ENCODE results near the gene BCL2.

The BCL2 gene

DNA sequence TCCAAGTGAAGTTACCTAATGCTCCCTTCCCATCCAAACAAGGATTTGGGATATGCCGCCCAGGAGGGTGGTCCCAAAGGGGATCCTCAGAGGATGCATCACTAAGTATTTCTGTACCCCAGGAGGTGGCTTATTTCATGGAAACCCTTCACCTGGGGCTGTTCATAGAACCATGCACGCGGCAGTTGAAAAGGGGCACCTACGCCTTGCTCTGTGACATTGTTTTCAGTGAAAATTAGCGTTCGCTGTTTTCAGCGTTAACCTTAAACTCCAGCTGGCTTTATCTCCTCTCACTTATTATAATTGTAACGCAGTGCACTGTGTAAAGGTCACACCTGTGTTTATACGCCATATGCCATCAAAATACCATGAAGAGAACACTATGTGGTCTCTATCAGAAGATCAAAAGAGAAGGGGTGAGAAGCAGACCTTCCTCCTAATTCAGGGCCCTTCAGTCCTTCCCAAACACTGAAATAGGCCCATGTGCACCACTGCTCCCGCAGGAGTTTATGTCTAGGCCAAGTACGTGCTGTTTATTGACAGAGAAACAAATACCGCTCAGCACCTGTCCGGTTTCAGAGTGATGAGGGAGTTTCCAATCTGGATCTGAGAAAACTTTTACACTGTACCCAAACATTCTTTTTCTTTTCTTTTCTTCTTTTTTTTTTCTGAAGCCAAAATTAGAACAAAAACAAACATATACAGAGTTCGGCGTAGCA, 162.1 kb downstream of the BCL2 start:
- no peak for DNase-seq (ENCODE audit: low read depth in 2 of 2)

DNA sequence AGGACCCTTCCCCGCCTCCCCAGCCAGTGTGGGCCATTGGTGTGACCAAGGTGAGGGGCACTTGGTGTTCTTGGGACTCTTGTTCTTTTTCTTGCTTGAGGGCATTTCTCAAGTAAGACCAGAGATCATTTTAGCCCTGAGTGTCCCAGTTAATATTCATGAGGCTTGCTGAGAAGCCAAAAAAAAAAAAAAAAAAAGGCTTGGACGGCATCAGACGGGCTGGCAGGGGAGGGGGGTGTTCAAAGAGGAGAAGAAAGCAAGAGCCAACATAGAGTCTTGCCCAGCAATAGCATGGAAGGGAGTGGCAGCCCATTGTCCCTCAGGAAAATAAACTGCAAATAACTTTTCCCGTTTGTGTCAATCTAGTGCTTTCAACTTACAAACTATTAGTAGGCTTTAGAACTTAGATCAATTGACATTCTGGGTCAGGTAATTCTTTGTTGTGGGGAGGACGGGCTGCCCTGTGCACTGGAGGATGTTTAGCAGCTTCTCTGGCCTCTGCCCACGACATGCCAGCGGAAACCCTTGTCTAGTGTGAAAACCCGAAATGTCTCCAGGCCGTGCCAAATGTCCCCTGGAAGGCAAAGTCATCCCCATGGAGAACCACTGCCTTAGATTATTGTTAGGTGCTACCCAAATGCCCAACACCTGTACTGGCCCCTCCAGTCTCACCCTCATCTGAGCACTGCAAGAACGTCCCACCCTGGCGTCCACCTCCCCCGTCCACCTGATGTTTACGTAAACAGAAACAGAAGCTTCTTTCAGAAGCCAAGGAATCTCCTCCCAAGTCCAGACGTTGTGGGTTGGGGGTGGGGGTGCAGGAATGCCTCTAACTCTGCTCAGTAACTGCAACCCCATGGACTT, 163.4 kb downstream of the BCL2 start:
- DNase-seq (ENCODE audit: low read depth in 2 of 2): no peak

GRCh38 chr18:63155169-63155852, 164.3 kb downstream of the BCL2 start:
- peak; percentile 44 to 57 for DNase-seq (ENCODE audit: low read depth in 2 of 2)

DNA sequence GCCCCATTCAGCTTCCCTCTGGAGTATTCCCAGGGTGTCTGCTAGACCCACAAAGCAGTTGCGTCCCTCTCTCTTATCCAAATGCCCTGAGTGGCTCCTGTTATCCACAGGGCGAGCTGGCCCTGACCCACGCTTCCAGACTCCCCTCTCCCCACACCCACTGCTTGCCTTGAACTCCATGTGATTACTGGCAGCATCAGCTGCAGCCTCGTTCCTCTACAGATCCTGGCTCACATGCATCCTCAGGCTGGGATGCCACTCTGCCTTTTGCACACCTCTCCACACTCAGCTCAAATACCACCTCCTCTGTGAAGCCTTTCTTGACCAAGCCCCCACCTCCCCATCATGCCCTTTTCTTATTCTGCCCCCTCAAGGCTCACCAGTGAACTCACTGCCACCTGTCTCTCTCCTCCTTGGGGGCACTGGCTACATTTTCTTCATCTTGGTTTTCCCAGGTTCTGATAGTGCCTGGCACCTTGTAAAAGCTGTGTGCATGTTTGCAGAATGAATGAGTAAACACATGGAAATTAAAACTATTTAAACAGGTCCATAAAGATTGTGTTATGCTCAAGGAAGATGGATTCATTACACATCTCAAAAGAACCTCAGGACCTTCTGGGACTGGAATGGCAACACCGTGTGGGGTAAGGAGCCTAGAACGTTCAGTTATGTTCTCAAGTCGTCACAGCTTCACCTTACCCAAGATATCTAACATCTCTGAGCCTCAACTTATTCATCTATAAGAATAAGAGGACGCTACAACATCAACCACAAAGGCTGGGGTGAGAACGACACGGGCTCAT, 165.0 kb downstream of the BCL2 start:
- DNase-seq (ENCODE audit: low read depth in 2 of 2): no peak

DNA sequence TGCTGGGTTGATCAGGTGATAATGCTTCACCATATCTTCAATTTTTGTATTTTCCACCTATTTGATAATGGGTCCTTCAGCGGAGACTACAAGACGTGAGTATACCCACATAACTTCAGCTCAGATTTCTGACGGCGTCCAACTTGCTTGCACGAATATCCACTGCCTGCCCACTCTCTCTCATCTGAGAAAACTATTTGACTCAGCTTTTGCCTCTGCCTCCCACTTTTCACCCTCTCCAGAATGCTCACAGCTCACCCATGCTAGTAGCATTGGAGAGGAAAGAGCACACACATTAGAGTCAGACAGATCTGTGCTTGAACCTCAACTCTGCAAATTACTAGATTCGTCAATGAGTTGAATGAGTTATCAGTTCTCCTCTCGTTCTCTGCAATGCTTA, 166.8 kb downstream of the BCL2 start:
- no peak for DNase-seq (ENCODE audit: low read depth in 2 of 2)

DNA sequence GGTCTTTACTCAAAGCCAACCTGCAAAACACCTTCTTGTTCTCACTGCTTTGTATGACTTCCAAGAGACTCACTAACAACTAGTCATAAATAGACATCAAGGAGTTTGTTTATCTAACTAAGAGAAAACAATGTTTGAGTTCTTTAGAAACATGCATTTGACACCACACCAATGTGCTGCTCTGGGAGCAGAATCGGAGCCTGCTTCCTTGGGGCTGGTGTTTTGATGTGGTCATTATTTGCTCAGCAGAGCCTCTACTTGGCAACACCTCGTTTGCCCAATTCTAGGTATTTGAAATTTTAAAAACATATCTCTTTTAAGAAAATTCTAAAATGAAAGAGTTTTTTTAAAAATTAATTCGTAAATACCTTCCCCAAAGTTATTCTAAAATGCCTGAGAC, 167.5 kb downstream of the BCL2 start:
- DNase-seq (ENCODE audit: low read depth in 2 of 2): no peak

GRCh38 chr18:63151539-63151938, 168.0 kb downstream of the BCL2 start:
- no peak for DNase-seq (ENCODE audit: low read depth in 2 of 2)

GRCh38 chr18:63150942-63151421, 168.6 kb downstream of the BCL2 start:
- no peak for DNase-seq (ENCODE audit: low read depth in 2 of 2)

- DNase-seq (ENCODE audit: low read depth in 2 of 2): no peak
These were observed 169.2 kb downstream of the BCL2 start for GRCh38 chr18:63150326-63150725.

GRCh38 chr18:63149302-63149587, 170.3 kb downstream of the BCL2 start:
- no peak for DNase-seq (ENCODE audit: low read depth in 2 of 2)

- DNase-seq (ENCODE audit: low read depth in 2 of 2): no peak
These were observed 170.9 kb downstream of the BCL2 start for GRCh38 chr18:63148449-63149301.

DNA sequence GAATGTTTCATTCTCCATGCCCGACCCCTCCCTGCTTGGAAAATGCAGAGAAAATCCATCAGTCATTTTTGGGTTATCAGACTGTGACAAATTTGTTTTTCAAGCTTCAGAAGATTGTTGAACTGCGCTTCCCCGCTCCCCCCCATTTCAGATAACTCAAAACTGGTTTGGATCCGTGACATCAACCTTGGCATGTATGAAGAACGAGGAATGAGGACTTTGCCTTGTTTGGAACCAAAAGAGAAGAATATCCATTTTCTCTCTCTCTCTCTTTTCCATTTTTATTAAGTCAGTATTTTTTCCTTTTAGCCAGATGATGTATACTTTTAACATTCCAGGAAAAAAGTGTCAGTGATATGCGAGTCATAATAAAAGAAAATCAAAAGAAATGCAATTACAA, 171.6 kb downstream of the BCL2 start:
- DNase-seq (ENCODE audit: low read depth in 2 of 2): no peak

DNA sequence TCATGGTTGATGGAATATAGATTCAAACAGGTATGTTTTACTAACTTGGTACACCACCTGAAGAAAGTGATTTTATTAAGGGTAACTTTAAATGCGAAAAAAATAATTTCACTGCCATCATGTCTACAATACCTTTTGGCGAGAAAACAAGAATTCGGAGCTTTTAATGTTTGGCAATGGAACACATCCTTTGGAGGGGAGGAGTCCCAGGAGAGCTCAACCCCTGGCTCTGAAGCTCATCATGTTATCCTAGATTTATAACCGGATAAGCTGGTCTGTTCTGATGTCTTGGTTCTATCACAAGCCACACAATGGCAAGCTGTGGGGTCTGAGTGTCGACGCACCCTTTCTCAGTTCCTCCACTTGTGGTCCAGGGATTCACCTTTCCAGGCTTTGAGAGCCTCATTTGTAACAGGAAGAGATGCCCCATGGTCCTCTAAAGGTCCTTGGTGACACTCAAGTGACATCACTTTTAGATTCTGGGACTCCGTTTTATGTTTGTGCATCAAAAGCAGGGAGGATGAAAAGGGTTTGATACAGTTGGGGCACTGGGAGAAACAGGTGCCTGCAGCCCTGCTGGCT, 172.7 kb downstream of the BCL2 start:
- DNase-seq (ENCODE audit: low read depth in 2 of 2): no peak

- no peak for DNase-seq (ENCODE audit: low read depth in 2 of 2)
These were observed 173.6 kb downstream of the BCL2 start for GRCh38 chr18:63145851-63146555.

DNA sequence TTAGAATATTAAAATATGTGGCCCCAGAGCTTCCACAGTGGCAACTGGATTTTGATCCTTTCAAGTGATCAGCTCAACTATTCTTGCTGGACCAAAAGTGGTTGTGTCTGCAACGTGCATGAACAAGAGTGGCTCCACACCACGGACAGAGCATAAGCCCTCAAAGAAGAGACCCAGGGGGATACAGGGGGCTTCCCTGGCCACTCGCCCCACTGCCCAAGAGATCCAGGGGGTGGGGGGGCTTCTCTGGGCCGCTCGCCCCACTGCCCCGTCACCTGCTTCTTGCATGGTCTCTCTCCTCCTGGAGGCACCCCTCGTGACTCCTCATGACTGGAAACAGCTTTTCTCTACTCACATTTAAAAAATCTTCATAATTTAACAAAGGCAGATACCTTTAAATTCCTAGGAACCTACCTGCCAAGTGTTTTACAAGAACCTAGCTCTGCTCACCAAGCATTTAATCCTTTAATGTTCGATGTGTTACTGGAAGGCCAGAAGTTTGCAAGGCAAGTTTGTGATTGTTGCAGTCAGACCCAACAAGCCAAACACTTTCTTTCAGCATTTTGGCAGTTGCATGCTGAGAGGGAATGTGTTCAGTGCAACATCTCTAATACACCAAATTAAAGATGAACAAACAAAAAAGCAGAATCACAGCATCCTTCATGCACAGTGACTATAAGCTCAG, 174.3 kb downstream of the BCL2 start:
- no peak for DNase-seq (ENCODE audit: low read depth in 2 of 2)

- DNase-seq (ENCODE audit: low read depth in 2 of 2): no peak
These were observed 174.8 kb downstream of the BCL2 start for GRCh38 chr18:63144748-63145147.

DNA sequence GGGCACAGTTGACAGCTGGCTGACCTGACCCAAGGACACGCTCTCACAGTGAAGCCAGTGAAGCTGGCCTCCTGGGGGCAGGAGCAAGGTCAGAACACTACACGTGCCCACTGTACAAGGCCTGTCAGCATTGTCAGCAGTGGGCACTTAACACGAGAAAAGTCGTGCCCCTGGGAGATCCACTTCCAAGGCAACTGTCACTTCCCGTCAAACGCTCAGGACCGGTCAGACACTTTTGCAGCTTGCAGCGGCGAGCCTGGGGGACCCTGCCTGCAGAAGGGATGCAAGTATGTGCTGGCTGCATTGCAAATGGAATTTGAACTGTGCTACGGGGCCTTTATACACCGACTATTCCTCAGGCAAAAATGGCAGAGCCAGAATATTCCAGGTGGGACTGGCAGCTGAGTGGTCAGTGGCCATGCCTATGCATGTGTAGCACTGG, 176.2 kb downstream of the BCL2 start:
- DNase-seq (ENCODE audit: low read depth in 2 of 2): no peak

GRCh38 chr18:63142594-63143225, 176.9 kb downstream of the BCL2 start:
- DNase-seq (ENCODE audit: low read depth in 2 of 2): no peak

GRCh38 chr18:63141778-63142176, 177.8 kb downstream of the BCL2 start:
- DNase-seq (ENCODE audit: low read depth in 2 of 2): no peak
